GM06990 (cell line): ENCODE data around the gene ING1.

Experiments
- DNase-seq: peaks from one replicate; pipeline ENCODE4 v3.0.0-alpha.2; 2011; ENCODE audit not compliant: insufficient read length; ENCODE audit errors: extremely low read depth
- H3K27me3 ChIP-seq: replicated peaks from 2 replicates; pipeline ENCODE4 v1.6.0; 2011; ENCODE audit warnings: low read length; ENCODE audit not compliant: control insufficient read depth, insufficient read depth
- H3K36me3 ChIP-seq: 2 replicates; pipeline ENCODE4 v1.5.1; 2011; ENCODE audit warnings: low read length; ENCODE audit not compliant: control insufficient read depth, insufficient read depth
- H3K4me3 ChIP-seq: replicated peaks from 2 replicates; pipeline ENCODE4 v1.5.1; 2011; ENCODE audit warnings: low read depth, mild to moderate bottlenecking, control low read depth, low read length
- TF ChIP-seq, protein P1 (sequence below): IDR thresholded peaks from 2 replicates; pipeline ENCODE4 v1.5.1; 2011; ENCODE audit warnings: low read length, control low read depth, mild to moderate bottlenecking, inconsistent platforms; ENCODE audit not compliant: insufficient read depth, poor library complexity, severe bottlenecking

Gene ING1

GRCh38 chr13:110766671-110767430 lies 53.4 kb downstream of the ING1 start:
- Histone ChIP-seq H3K36me3 (no peaks in the 10 kb centered on the region), H3K4me3 (no peak overlapping the region), H3K27me3 (no peaks in the 10 kb centered on the region; the same call in 1 of the 2 replicates)
- TF ChIP-seq, protein P1, sequence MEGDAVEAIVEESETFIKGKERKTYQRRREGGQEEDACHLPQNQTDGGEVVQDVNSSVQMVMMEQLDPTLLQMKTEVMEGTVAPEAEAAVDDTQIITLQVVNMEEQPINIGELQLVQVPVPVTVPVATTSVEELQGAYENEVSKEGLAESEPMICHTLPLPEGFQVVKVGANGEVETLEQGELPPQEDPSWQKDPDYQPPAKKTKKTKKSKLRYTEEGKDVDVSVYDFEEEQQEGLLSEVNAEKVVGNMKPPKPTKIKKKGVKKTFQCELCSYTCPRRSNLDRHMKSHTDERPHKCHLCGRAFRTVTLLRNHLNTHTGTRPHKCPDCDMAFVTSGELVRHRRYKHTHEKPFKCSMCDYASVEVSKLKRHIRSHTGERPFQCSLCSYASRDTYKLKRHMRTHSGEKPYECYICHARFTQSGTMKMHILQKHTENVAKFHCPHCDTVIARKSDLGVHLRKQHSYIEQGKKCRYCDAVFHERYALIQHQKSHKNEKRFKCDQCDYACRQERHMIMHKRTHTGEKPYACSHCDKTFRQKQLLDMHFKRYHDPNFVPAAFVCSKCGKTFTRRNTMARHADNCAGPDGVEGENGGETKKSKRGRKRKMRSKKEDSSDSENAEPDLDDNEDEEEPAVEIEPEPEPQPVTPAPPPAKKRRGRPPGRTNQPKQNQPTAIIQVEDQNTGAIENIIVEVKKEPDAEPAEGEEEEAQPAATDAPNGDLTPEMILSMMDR: no peak
- DNase-seq: no peak

DNA sequence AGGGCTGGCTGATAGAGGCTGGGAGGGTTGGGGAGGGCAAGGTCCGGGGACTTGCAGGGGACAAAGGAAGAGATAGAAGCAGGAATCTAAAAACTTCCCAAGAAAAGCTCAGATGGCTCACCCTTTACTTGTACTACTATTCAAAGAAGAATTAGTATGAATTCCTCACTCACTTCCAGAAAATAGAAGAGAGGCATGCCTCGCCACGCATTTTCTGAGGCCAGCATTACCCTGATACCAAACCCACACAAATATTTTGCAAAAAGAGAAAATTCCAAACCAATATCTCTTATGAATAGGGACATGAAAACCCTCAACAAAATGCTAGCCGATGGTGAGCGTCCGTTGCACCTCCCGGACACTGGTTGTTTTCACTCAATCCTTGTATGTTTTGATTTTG lies 54.0 kb downstream of the ING1 start:
- no peaks in the 10 kb centered on the region for H3K36me3 ChIP-seq

GRCh38 chr13:110769097-110769496 lies 55.6 kb downstream of the ING1 start:
- Histone ChIP-seq H3K27me3 (no peaks in the 10 kb centered on the region; the same call in none of the 2 replicates), H3K4me3 (no peak overlapping the region), H3K36me3 (no peaks in the 10 kb centered on the region)
- no peak for DNase-seq
- TF ChIP-seq, protein P1: no peak

More for the DNA sequence above, 54.0 kb downstream of the ING1 start:
- H3K27me3 ChIP-seq: no peaks in the 10 kb centered on the region; the same call in 1 of the 2 replicates
- no peak overlapping the region for H3K4me3 ChIP-seq
- TF ChIP-seq, protein P1: no peak
- no peak for DNase-seq

GRCh38 chr13:110770678-110771077 lies 57.2 kb downstream of the ING1 start:
- H3K4me3 ChIP-seq: no peak overlapping the region
- TF ChIP-seq, protein P1: no peak
- H3K36me3 ChIP-seq: no peaks in the 10 kb centered on the region
- no peaks in the 10 kb centered on the region; the same call in none of the 2 replicates for H3K27me3 ChIP-seq
- no peak for DNase-seq

DNA sequence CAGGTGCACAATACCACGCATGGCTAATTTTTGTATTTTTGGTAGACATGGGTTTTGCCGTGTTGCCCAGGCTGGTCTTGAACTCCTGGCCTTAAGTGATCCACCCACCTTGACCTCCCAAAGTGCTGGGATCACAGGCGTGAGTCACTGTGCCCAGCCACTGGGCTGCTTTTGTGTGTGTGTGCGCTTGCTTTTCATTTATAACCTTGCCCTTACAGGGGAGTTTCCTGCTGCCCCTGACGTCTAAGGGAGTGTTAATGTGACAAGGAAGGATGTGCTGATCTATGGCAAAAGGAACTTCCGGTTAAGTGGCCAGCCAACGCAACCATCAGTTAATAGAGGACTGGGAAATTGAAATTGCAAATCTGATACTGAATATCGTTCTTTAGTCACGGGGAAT lies 57.7 kb downstream of the ING1 start:
- DNase-seq: no peak
- Histone ChIP-seq H3K4me3 (no peak overlapping the region), H3K36me3 (no peaks in the 10 kb centered on the region), H3K27me3 (no peaks in the 10 kb centered on the region; the same call in none of the 2 replicates)
- TF ChIP-seq, protein P1: no peak
